ENCODE results near the gene C4orf54.

The C4orf54 gene

GRCh38 chr4:99617374-99617773 lies 40.3 kb downstream of the C4orf54 start:
- no peak for FAIRE-seq

GRCh38 chr4:99615170-99615820 lies 42.3 kb downstream of the C4orf54 start:
- no peak for FAIRE-seq

- FAIRE-seq, result no peak
Observed at GRCh38 chr4:99614491-99614890, 43.1 kb downstream of the C4orf54 start.

GRCh38 chr4:99612704-99613103 lies 44.9 kb downstream of the C4orf54 start:
- no peak for FAIRE-seq

- FAIRE-seq, result no peak
Observed at GRCh38 chr4:99612281-99612680, 45.3 kb downstream of the C4orf54 start.

GRCh38 chr4:99610605-99611175 lies 46.9 kb downstream of the C4orf54 start:
- FAIRE-seq, result no peak

- no peak for FAIRE-seq
Observed at GRCh38 chr4:99608417-99608816, 49.2 kb downstream of the C4orf54 start.
